ENCODE data around the gene C14orf132.

The C14orf132 gene

GRCh38 chr14:96082420-96083300 lies 43.5 kb downstream of the C14orf132 start:
- no peak for DNase-seq (ENCODE audit: low spot score)

- DNase-seq (ENCODE audit: low spot score), result no peak
Measured at GRCh38 chr14:96083667-96084320, 44.6 kb downstream of the C14orf132 start.

GRCh38 chr14:96084796-96085195 lies 45.6 kb downstream of the C14orf132 start:
- no peak for DNase-seq (ENCODE audit: low spot score)

GRCh38 chr14:96085369-96085768 lies 46.2 kb downstream of the C14orf132 start:
- DNase-seq (ENCODE audit: low spot score), result no peak

- DNase-seq (ENCODE audit: low spot score), result peak; percentile 88
Measured at GRCh38 chr14:96086032-96086431, 46.9 kb downstream of the C14orf132 start.

GRCh38 chr14:96086574-96087077 lies 47.5 kb downstream of the C14orf132 start:
- peak; percentile 39 for DNase-seq (ENCODE audit: low spot score)

- DNase-seq (ENCODE audit: low spot score), result no peak
Measured at GRCh38 chr14:96088074-96088473, 48.9 kb downstream of the C14orf132 start.

- no peak for DNase-seq (ENCODE audit: low spot score)
Measured at GRCh38 chr14:96088481-96088880, 49.3 kb downstream of the C14orf132 start.

- no peak for DNase-seq (ENCODE audit: low spot score)
Measured at GRCh38 chr14:96088911-96089310, 49.7 kb downstream of the C14orf132 start.

GRCh38 chr14:96089401-96089800 lies 50.2 kb downstream of the C14orf132 start:
- DNase-seq (ENCODE audit: low spot score), result no peak

GRCh38 chr14:96090441-96091148 lies 51.4 kb downstream of the C14orf132 start:
- DNase-seq (ENCODE audit: low spot score), result peak; percentile 80

- DNase-seq (ENCODE audit: low spot score), result no peak
Measured at GRCh38 chr14:96091149-96091693, 52.1 kb downstream of the C14orf132 start.

- peak; percentile 61 for DNase-seq (ENCODE audit: low spot score)
Measured at GRCh38 chr14:96091941-96092411, 52.8 kb downstream of the C14orf132 start.

- DNase-seq (ENCODE audit: low spot score), result no peak
Measured at GRCh38 chr14:96092936-96093335, 53.8 kb downstream of the C14orf132 start.

- DNase-seq (ENCODE audit: low spot score), result no peak
Measured at GRCh38 chr14:96094211-96094610, 55.0 kb downstream of the C14orf132 start.

GRCh38 chr14:96094656-96095055 lies 55.5 kb downstream of the C14orf132 start:
- DNase-seq (ENCODE audit: low spot score), result no peak

- no peak for DNase-seq (ENCODE audit: low spot score)
Measured at GRCh38 chr14:96095058-96095457, 55.9 kb downstream of the C14orf132 start.

GRCh38 chr14:96095581-96096476 lies 56.7 kb downstream of the C14orf132 start:
- peak; percentile 65 for DNase-seq (ENCODE audit: low spot score)

- DNase-seq (ENCODE audit: low spot score), result no peak
Measured at GRCh38 chr14:96096639-96097610, 57.8 kb downstream of the C14orf132 start.

GRCh38 chr14:96097752-96098151 lies 58.6 kb downstream of the C14orf132 start:
- no peak for DNase-seq (ENCODE audit: low spot score)
